K562 (cell line): Measurements from ENCODE around the gene ZNF460. TPM values are rescaled to one million over a fixed set of nuclear protein-coding genes. Genes with fewer than 3 reads are reported as not detected.

Experiments used
- ATAC-seq: fragments of 200-7000 bp; cut with Tn5 transposase; 3 replicates; pipeline ENCODE4 v1.9.1; 2020; ENCODE audit warnings: moderate library complexity
- BruUV-seq: library from RNA; stranded (reverse); fragments of 400-500 nt; replicated peaks from 2 replicates; lab custom pipeline; 2021; lab: Mats Ljungman, UMichigan
- CTCF ChIA-PET: fragments of 300-600 bp; formaldehyde crosslinking; extraction: SDS; loops from one replicate; lab custom pipeline; 2021; ENCODE audit warnings: low intra/inter-chr PET ratio; lab: Yijun Ruan, JAX
- POLR2A ChIA-PET: fragments of 300-600, 350-650 bp; sonication (Branson Sonifier 250); formaldehyde crosslinking; extraction: SDS; loops from one replicate; lab custom pipeline; 2021; ENCODE audit warnings: antibody characterized with exemption, inconsistent platforms; lab: Yijun Ruan, JAX
- DNase-seq, 4 experiments: peaks; one replicate each; pipeline versions ENCODE4 v3.0.0 to v3.0.0-alpha.2; 2011 to 2018; ENCODE audit warnings: low spot score in 3 of 4, mixed read lengths in 3 of 4; ENCODE audit errors: extremely low read depth in 1 of 4
- FAIRE-seq: peaks from 2 replicates; lab custom pipeline; 2011; peaks lifted over from hg19 to GRCh38; lab: Jason Lieb, UNC
- H2AFZ ChIP-seq: 2 replicates; pipeline ENCODE4 v1.6.0; 2011; ENCODE audit warnings: low read depth, low read length, control low read depth, inconsistent platforms
- H3K27ac ChIP-seq: fragments of 200-600 bp; 3 replicates; pipeline ENCODE4 v1.8.0; 2011; ENCODE audit warnings: low read depth, mild to moderate bottlenecking, control low read depth, inconsistent platforms, low read length, moderate library complexity, mixed read lengths; ENCODE audit errors: extremely low read depth
- H3K27me3 ChIP-seq, 2 experiments: fragments of 300-600 bp in 1 of 2; 2 replicates in 1 of 2; 3 replicates in 1 of 2; pipeline versions ENCODE4 v1.6.0 to v1.8.0; 2011; ENCODE audit warnings: inconsistent platforms in 2 of 2, low read length in 2 of 2, mild to moderate bottlenecking in 1 of 2, mixed read lengths in 1 of 2, moderate library complexity in 1 of 2; ENCODE audit not compliant: control insufficient read depth in 2 of 2, insufficient read depth in 2 of 2
- H3K36me3 ChIP-seq: fragments of 300-600 bp; 3 replicates; pipeline ENCODE4 v1.8.0; 2011; ENCODE audit warnings: mild to moderate bottlenecking, low read length, inconsistent platforms; ENCODE audit not compliant: control insufficient read depth, insufficient read depth
- H3K4me1 ChIP-seq, 2 experiments: fragments of 200-600 bp in 1 of 2; replicated peaks in 1 of 2; 2 replicates in 1 of 2; 3 replicates in 1 of 2; pipeline versions ENCODE4 v1.5.1 to v1.8.0; 2011; ENCODE audit warnings: inconsistent platforms in 2 of 2, low read length in 2 of 2, mild to moderate bottlenecking in 1 of 2, mixed read lengths in 1 of 2, moderate library complexity in 1 of 2; ENCODE audit not compliant: control insufficient read depth in 2 of 2, insufficient read depth in 2 of 2
- H3K4me2 ChIP-seq: 2 replicates; pipeline ENCODE4 v1.6.1; 2011; ENCODE audit warnings: low read length, control low read depth, inconsistent platforms, mixed read lengths; ENCODE audit not compliant: insufficient read depth
- H3K4me3 ChIP-seq: fragments of 200-600 bp; sonication (generic), shearing (Covaris generic); 2 replicates; pipeline ENCODE4 v1.5.1; 2016; ENCODE audit warnings: control low read depth, inconsistent platforms
- H3K79me2 ChIP-seq: fragments of 200-600 bp; 3 replicates; pipeline ENCODE4 v1.8.0; 2011; ENCODE audit warnings: low read length, inconsistent platforms; ENCODE audit not compliant: control insufficient read depth, insufficient read depth
- H3K9ac ChIP-seq, 2 experiments: 2 replicates each; pipeline versions ENCODE4 v1.6.0 to v1.6.1; 2011; ENCODE audit warnings: low read depth in 2 of 2, low read length in 2 of 2, control low read depth in 1 of 2, inconsistent platforms in 1 of 2, mild to moderate bottlenecking in 1 of 2, mixed read lengths in 1 of 2; ENCODE audit not compliant: insufficient read depth in 1 of 2
- H3K9me1 ChIP-seq: one replicate; pipeline ENCODE4 v1.6.0; 2011; ENCODE audit warnings: inconsistent platforms, mild to moderate bottlenecking, low read length, moderate library complexity; ENCODE audit not compliant: control insufficient read depth, insufficient read depth
- H3K9me3 ChIP-seq: replicated peaks from 2 replicates; pipeline ENCODE4 v1.5.1; 2011; ENCODE audit warnings: low read depth, low read length, inconsistent platforms; ENCODE audit not compliant: control insufficient read depth, insufficient read depth
- H4K20me1 ChIP-seq: replicated peaks from 2 replicates; pipeline ENCODE4 v1.6.1; 2011; ENCODE audit warnings: low read length, inconsistent platforms, mixed read lengths; ENCODE audit not compliant: control insufficient read depth, insufficient read depth
- AFF1 ChIP-seq, 2 experiments: fragments of 450-650 bp; IDR thresholded peaks; 2 replicates each; pipeline ENCODE4 v1.6.1; 2018; ENCODE audit warnings: mild to moderate bottlenecking in 2 of 2, low read depth in 1 of 2; ENCODE audit not compliant: partially characterized antibody in 2 of 2
- ARID3A ChIP-seq: IDR thresholded peaks from 2 replicates; pipeline ENCODE4 v1.6.1; 2012; ENCODE audit warnings: low read depth, low read length, improper control_type of control experiment, borderline replicate concordance
- GTF2E2 ChIP-seq: fragments of 200-800 bp; sonication (Bioruptor generic); IDR thresholded peaks from 2 replicates; pipeline ENCODE4 v1.6.1; 2016; ENCODE audit warnings: missing genetic modification characterization, missing compliant biosample characterization
- MAFF ChIP-seq: IDR thresholded peaks from 2 replicates; pipeline ENCODE4 v1.6.1; 2012; ENCODE audit warnings: low read length, improper control_type of control experiment
- MAFK ChIP-seq: IDR thresholded peaks from 2 replicates; pipeline ENCODE4 v1.6.1; 2011; ENCODE audit warnings: low read length, improper control_type of control experiment
- NFYB ChIP-seq: IDR thresholded peaks from 2 replicates; pipeline ENCODE4 v1.6.1; 2011; ENCODE audit warnings: mild to moderate bottlenecking, moderate library complexity; ENCODE audit not compliant: insufficient read length; ENCODE audit errors: extremely low read depth
- PATZ1 ChIP-seq: fragments of 250-450 bp; sonication (Bioruptor Pico); IDR thresholded peaks from 2 replicates; pipeline ENCODE4 v1.5.0; 2020; ENCODE audit warnings: mild to moderate bottlenecking, borderline replicate concordance
- ZMIZ1 ChIP-seq, 2 experiments: fragments of 150-350 bp in 1 of 2; IDR thresholded peaks; 2 replicates each; pipeline ENCODE4 v1.6.1; 2012 to 2016; ENCODE audit warnings: low read depth in 2 of 2, low read length in 2 of 2, mild to moderate bottlenecking in 1 of 2, moderate library complexity in 1 of 2
- ZNF197 ChIP-seq: fragments of 200-800 bp; sonication (Bioruptor generic); IDR thresholded peaks from 2 replicates; pipeline ENCODE4 v1.6.1; 2016; ENCODE audit warnings: low read depth, missing genetic modification characterization, missing compliant biosample characterization
- ZNF316 ChIP-seq: fragments of 450-650 bp; IDR thresholded peaks from 2 replicates; pipeline ENCODE4 v1.6.1; 2016
- WGBS: fragments of 100-300 bp; shearing (Covaris generic); methylation state at CpG from one replicate; pipeline ENCODE4 v1.1.6; 2016; ENCODE audit warnings: low coverage, mixed read lengths; ENCODE audit not compliant: insufficient coverage; ENCODE audit errors: missing lambda C conversion rate; 5-methylcytosine and 5-hydroxymethylcytosine counted together
- in situ Hi-C: fragments of 300-500 bp; cut with MboI; formaldehyde crosslinking; loops from 4 replicates; pipeline ENCODE4 v1.15.0; 2018; ENCODE audit warnings: inconsistent platforms, mixed read lengths
- intact Hi-C: fragments of 100-400 bp; cut with micrococcal nuclease; formaldehyde crosslinking; loops from 2 replicates; pipeline ENCODE4 v1.14.2; 2022
- polyA plus RNA-seq, 8 experiments: library from polyadenylated mRNA; depleted of rRNA in 4 of 8; stranded (reverse) in 5 of 8; unstranded in 3 of 8; fragments of >200 nt; fragmentation: Nextera tagmentation in 2 of 8; fragmentation: Illumina TruSeq in 1 of 8; extraction: Ambion mirVana in 2 of 8; extraction: Trizol in 1 of 8; gene quantifications; 2 replicates each; pipeline versions ENCODE4 v1.2.1 to v1.2.3, GENCODE V29; 2011 to 2014; ENCODE audit warnings: inconsistent platforms in 1 of 8, missing spikeins in 1 of 8
- total RNA-seq, 7 experiments: library from RNA; depleted of rRNA in 6 of 7; stranded (reverse); fragments of >200 nt in 6 of 7; fragmentation: Illumina TruSeq in 2 of 7; extraction: Trizol in 2 of 7; gene quantifications; 2 replicates each; pipeline versions ENCODE4 v1.2.1 to v1.2.3, GENCODE V29; 2011 to 2021; ENCODE audit warnings: low replicate concordance in 1 of 7

ZNF460 gene
- total and polyA plus RNA-seq, 9 of the 15 experiments (the other 6 are each of a cell fraction or from before 2014, with no cell fraction given), result 0.45 to 36.2 (median 16.6) TPM

- Histone ChIP-seq H3K27ac (peak overlapping the region; percentile 86), H3K4me2 (peak overlapping the region; percentile 96), H4K20me1 (no peaks in the 10 kb centered on the region), H3K4me1 (peaks cover 9 to 11% of the 10 kb centered on the region in 2 experiments; a peak in 4 of 5 replicates), H3K9me3 (no peaks in the 10 kb centered on the region; the same call in 1 of the 2 replicates), H2AFZ (peak overlapping the region; percentile 98), H3K79me2 (peaks cover 24% of the 10 kb centered on the region), H3K36me3 (peaks cover 12% of the 10 kb centered on the region; the same call in 1 of the 3 replicates), H3K9ac (peak overlapping the region; percentile 79 to 85; a peak in 3 of 4 replicates), H3K27me3 (peaks cover 2 to 4% of the 10 kb centered on the region in 2 experiments; a peak in 2 of 5 replicates), H3K4me3 (peak overlapping the region; percentile 82), H3K9me1 (no peaks in the 10 kb centered on the region)
- BruUV-seq, result TSS peak; percentile 98
- POLR2A ChIA-PET, result interaction anchor here (0.6 to 1.0 kb wide), 2 partner anchors 12 to 17 kb away, joined by 4 read pairs; no protein-coding TSS in a partner anchor
- no peak for DNase-seq
- no peak for FAIRE-seq
- WGBS, result 0% methylated on average over 1 of the region's 1 CpG
- peak; percentile 3; the same call in 2 of the 3 replicates for ATAC-seq
- intact Hi-C loops (no loop called here), in situ Hi-C loops (no loop called here)
- TF ChIP-seq PATZ1 (CRISPR knock-in tag), result no peak
- TF ChIP-seq ZNF197 (CRISPR knock-in tag), result no peak
- TF ChIP-seq ARID3A, result no peak
- no peak for TF ChIP-seq GTF2E2 (tag)
- TF ChIP-seq NFYB, result no peak
- peak; percentile 18; the same call in 1 of the 2 replicates for TF ChIP-seq MAFK
- no peak for TF ChIP-seq AFF1 (IDR thresholded peaks at IDR 0.05; ENCODE audit: low read depth in 1 of 2, partially characterized antibody in 2 of 2)
- no peak for TF ChIP-seq ZMIZ1 (IDR thresholded peaks at IDR 0.05; ENCODE audit: low read depth in 2 of 2, low read length in 2 of 2)
- peak; percentile 79 for TF ChIP-seq ZNF316
- TF ChIP-seq MAFF, result peak; percentile 72
- CTCF ChIA-PET, result no interaction called here
These were observed 39.5 kb downstream of the ZNF460 start for GRCh38 chr19:57319869-57320179.
